ENCODE data around the gene VWA7. TPM values are rescaled to one million over a fixed set of nuclear protein-coding genes. Genes with fewer than 3 reads are reported as not detected.
A peak's percentile ranks its signal among the peaks of the same experiment; 100 is the strongest.
"Not testable (repeated sequence)": the region's sequence is repeated elsewhere in the genome, so short reads cannot be mapped to it uniquely, and the experiment has no call there.

The VWA7 gene, protein sequence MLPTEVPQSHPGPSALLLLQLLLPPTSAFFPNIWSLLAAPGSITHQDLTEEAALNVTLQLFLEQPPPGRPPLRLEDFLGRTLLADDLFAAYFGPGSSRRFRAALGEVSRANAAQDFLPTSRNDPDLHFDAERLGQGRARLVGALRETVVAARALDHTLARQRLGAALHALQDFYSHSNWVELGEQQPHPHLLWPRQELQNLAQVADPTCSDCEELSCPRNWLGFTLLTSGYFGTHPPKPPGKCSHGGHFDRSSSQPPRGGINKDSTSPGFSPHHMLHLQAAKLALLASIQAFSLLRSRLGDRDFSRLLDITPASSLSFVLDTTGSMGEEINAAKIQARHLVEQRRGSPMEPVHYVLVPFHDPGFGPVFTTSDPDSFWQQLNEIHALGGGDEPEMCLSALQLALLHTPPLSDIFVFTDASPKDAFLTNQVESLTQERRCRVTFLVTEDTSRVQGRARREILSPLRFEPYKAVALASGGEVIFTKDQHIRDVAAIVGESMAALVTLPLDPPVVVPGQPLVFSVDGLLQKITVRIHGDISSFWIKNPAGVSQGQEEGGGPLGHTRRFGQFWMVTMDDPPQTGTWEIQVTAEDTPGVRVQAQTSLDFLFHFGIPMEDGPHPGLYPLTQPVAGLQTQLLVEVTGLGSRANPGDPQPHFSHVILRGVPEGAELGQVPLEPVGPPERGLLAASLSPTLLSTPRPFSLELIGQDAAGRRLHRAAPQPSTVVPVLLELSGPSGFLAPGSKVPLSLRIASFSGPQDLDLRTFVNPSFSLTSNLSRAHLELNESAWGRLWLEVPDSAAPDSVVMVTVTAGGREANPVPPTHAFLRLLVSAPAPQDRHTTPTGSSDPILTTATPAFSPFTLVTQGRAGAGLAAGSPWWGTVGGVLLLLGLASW
- polyA plus RNA-seq (2013, experiment 1 of 2), result 0.58 TPM
- 0.53 TPM for polyA plus RNA-seq (2013, experiment 2 of 2)

DNA sequence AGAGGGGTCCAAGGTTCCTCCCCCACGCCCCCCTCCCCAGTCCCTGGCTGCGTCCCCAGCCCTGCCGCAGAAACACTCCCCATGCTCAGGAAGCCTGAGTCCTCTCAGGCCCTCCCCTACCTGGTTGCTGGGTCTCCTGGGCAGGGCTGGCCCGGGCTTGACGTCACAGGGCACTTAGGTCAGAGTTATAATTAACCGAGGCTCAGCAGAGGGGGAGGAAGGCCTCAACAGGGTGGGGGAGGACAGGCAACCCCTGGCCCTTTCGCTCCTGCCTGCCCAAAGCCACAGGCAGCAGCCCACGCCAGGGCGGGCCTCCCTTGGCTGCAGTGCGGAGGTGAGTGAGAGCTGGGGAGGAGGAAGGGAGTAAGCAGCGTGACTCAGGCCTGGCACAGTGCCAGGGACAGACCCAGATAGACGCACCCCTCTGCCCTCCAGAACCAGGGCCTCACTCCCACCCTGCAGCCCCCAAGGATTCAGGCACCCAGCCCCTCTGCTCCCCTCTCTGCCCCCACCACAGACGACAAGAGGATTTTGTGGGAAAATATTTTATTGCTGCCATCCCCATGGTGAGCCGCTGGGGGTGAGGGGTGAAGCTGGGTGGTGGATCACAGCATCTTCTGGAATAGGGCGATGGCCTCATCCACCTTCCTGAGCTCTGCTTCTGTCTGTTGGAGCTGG, at the start of gene VWA7:
Gene VWA7, minus strand, starts transcription at position 340 of the 678 bp plus-strand sequence. CDS start 549 bp downstream, outside the sequence.
- Histone ChIP-seq H4K5ac (ENCODE audit: low read length) (no peak within 1 kb of the TSS), H3K27me3 (ENCODE audit: insufficient read depth, low read length, poor library complexity) (no peaks in the 10 kb centered on the region), H3K9ac (ENCODE audit: low read length) (peak within 1 kb of the TSS; percentile 32), H3K4ac (ENCODE audit: low read depth, low read length) (no peak within 1 kb of the TSS), H3K27ac (ENCODE audit: low read depth, low read length) (no peak within 1 kb of the TSS), H3K4me1 (ENCODE audit: control insufficient read depth, low read depth, low read length) (no peaks in the 10 kb centered on the region), H3K18ac (ENCODE audit: low read length) (no peak within 1 kb of the TSS), H2BK15ac (replicated peaks; ENCODE audit: low read depth) (no peak within 1 kb of the TSS), H3K56ac (ENCODE audit: low read length) (peak within 1 kb of the TSS; percentile 60), H3K23ac (ENCODE audit: low read length) (no peak within 1 kb of the TSS), H2BK5ac (ENCODE audit: low read length) (no peak within 1 kb of the TSS), H4K8ac (ENCODE audit: low read depth, low read length) (no peak within 1 kb of the TSS), H3K4me3 (ENCODE audit: low read length) (no peak within 1 kb of the TSS), H2BK120ac (ENCODE audit: low read depth, low read length) (no peak within 1 kb of the TSS), H3K79me1 (ENCODE audit: low read length) (no peaks in the 10 kb centered on the region), H3K79me2 (ENCODE audit: control insufficient read depth, insufficient read depth, low read length) (no peaks in the 10 kb centered on the region), H2AK5ac (ENCODE audit: low read length) (no peak within 1 kb of the TSS), H3K36me3 (ENCODE audit: control insufficient read depth, insufficient read depth, low read length) (peaks cover 10% of the 10 kb centered on the region), H3K4me2 (ENCODE audit: low read length) (no peak within 1 kb of the TSS)
- WGBS (ENCODE audit: extremely low coverage, insufficient coverage, low lambda C conversion rate), result no CpG with 5 or more reads among the region's 15 CpGs
- DNase-seq, result peak; percentile 60

DNA sequence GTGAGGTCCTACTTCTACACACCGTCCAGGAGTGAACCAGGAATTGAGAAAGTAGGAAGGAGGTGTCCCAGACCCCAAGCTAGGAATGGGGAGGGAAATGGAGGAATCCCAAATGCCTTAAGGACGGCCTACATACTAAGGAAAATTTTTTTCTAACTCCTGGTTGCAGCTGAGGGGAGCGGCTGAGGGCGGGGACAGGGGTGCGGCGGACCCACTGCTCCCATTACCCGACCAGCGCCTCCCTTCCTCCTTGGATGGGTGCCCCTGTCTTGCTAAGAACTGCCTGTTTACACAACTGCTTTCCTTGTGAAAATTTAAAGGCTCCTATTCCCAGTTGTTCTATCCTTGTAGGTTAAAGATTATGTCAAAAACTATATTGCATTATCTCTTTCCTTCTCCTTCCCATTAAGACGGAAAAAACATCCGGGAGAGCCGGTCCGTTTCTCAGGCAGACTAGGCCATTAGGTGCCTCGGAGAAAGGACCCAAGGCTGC, 49.7 kb upstream of the VWA7 start:
- no peak overlapping the region for H3K4ac ChIP-seq (ENCODE audit: low read depth, low read length)
- H3K79me1 ChIP-seq (ENCODE audit: low read length), result peaks cover 2% of the 10 kb centered on the region
- H3K18ac ChIP-seq (ENCODE audit: low read length), result peak overlapping the region; percentile 42
- H3K4me1 ChIP-seq (ENCODE audit: control insufficient read depth, low read depth, low read length), result peaks cover 7% of the 10 kb centered on the region
- no peak for DNase-seq
- no peaks in the 10 kb centered on the region for H3K27me3 ChIP-seq (ENCODE audit: insufficient read depth, low read length, poor library complexity)
- H2BK5ac ChIP-seq (ENCODE audit: low read length), result peak overlapping the region; percentile 77
- H4K5ac ChIP-seq (ENCODE audit: low read length), result peak overlapping the region; percentile 47
- no CpG with 5 or more reads among the region's 13 CpGs for WGBS (ENCODE audit: extremely low coverage, insufficient coverage, low lambda C conversion rate)
- peak overlapping the region; percentile 90 for H2AK5ac ChIP-seq (ENCODE audit: low read length)
- H3K36me3 ChIP-seq (ENCODE audit: control insufficient read depth, insufficient read depth, low read length), result no peaks in the 10 kb centered on the region
- H3K4me3 ChIP-seq (ENCODE audit: low read length), result no peak overlapping the region
- H3K27ac ChIP-seq (ENCODE audit: low read depth, low read length), result peak overlapping the region; percentile 84
- no peak overlapping the region for H2BK15ac ChIP-seq (replicated peaks; ENCODE audit: low read depth)
- H3K23ac ChIP-seq (ENCODE audit: low read length), result no peak overlapping the region
- H3K9ac ChIP-seq (ENCODE audit: low read length), result peak overlapping the region; percentile 85
- no peak overlapping the region for H4K8ac ChIP-seq (ENCODE audit: low read depth, low read length)
- no peak overlapping the region for H2BK120ac ChIP-seq (ENCODE audit: low read depth, low read length)
- H3K56ac ChIP-seq (ENCODE audit: low read length), result peak overlapping the region; percentile 76
- peaks cover 12% of the 10 kb centered on the region for H3K79me2 ChIP-seq (ENCODE audit: control insufficient read depth, insufficient read depth, low read length)
- H3K4me2 ChIP-seq (ENCODE audit: low read length), result peak overlapping the region; percentile 64

DNA sequence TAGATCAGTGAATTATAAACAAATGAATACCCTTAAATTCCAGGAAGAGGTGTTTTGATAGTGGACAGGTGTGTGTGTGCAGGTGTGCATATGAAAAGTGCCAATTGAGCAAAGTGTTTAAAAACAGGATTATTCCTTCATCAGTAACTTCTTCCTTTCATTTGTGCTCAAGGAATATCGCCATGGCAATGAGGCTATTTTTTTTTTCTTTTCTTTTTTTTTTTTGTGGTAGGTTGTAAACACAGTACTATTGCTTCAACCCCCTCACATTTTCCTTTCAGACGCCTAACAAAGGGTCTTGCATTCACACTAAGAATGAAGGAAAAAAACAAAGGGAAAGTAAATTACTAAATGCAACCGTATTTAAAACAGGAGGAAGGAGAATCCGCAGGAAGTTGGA, 48.4 kb upstream of the VWA7 start:
- Histone ChIP-seq H3K4me2 (ENCODE audit: low read length) (no peak overlapping the region), H2BK5ac (ENCODE audit: low read length) (no peak overlapping the region), H3K4me3 (ENCODE audit: low read length) (no peak overlapping the region), H3K4ac (ENCODE audit: low read depth, low read length) (no peak overlapping the region), H2BK120ac (ENCODE audit: low read depth, low read length) (no peak overlapping the region), H3K56ac (ENCODE audit: low read length) (no peak overlapping the region), H2BK15ac (replicated peaks; ENCODE audit: low read depth) (no peak overlapping the region), H4K5ac (ENCODE audit: low read length) (no peak overlapping the region), H3K27ac (ENCODE audit: low read depth, low read length) (no peak overlapping the region), H3K4me1 (ENCODE audit: control insufficient read depth, low read depth, low read length) (peaks cover 7% of the 10 kb centered on the region), H3K79me2 (ENCODE audit: control insufficient read depth, insufficient read depth, low read length) (peaks cover 7% of the 10 kb centered on the region), H4K8ac (ENCODE audit: low read depth, low read length) (no peak overlapping the region), H3K18ac (ENCODE audit: low read length) (no peak overlapping the region), H3K23ac (ENCODE audit: low read length) (no peak overlapping the region), H2AK5ac (ENCODE audit: low read length) (no peak overlapping the region), H3K27me3 (ENCODE audit: insufficient read depth, low read length, poor library complexity) (no peaks in the 10 kb centered on the region), H3K79me1 (ENCODE audit: low read length) (no peaks in the 10 kb centered on the region), H3K9ac (ENCODE audit: low read length) (no peak overlapping the region), H3K36me3 (ENCODE audit: control insufficient read depth, insufficient read depth, low read length) (no peaks in the 10 kb centered on the region)
- WGBS (ENCODE audit: extremely low coverage, insufficient coverage, low lambda C conversion rate), result no CpG with 5 or more reads among the region's 4 CpGs
- no peak for DNase-seq

DNA sequence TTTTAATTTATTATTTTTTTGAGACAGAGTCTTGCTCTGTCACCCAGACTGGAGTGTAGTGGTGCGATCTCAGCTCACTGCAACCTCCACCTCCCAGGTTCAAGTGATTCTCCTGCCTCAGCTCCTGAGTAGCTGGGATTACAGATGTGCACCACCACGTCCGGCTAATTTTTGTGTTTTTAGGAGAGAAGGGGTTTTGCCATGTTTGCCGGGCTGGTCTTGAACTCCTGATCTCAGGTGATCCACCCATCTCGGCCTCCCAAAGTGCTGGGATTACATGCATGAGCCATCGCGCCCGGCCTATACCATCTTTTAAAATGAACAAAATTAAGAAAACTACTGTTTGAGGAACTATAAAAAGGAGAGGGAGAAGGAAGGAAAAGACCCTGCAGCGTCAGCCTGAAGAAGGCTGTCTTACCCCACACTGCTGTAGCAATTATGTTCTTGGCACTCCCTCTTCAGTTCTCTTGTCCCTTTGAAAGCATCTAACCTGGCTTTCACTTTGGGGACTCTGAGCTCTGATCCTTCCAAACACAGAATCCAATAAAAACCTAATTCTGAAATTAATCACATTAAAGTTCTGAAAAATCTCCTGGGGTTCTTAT, 46.6 kb upstream of the VWA7 start:
- not testable (repeated sequence) for H3K4me3 ChIP-seq (ENCODE audit: low read length); H3K18ac ChIP-seq (ENCODE audit: low read length); H3K9ac ChIP-seq (ENCODE audit: low read length); DNase-seq; H3K56ac ChIP-seq (ENCODE audit: low read length); H3K27ac ChIP-seq (ENCODE audit: low read depth, low read length); H3K4me2 ChIP-seq (ENCODE audit: low read length); H2BK5ac ChIP-seq (ENCODE audit: low read length); H3K4me1 ChIP-seq (ENCODE audit: control insufficient read depth, low read depth, low read length); H2BK15ac ChIP-seq (replicated peaks; ENCODE audit: low read depth); H2BK120ac ChIP-seq (ENCODE audit: low read depth, low read length); H4K8ac ChIP-seq (ENCODE audit: low read depth, low read length); H4K5ac ChIP-seq (ENCODE audit: low read length); H3K36me3 ChIP-seq (ENCODE audit: control insufficient read depth, insufficient read depth, low read length); H3K23ac ChIP-seq (ENCODE audit: low read length); H3K4ac ChIP-seq (ENCODE audit: low read depth, low read length); H3K79me2 ChIP-seq (ENCODE audit: control insufficient read depth, insufficient read depth, low read length); H3K27me3 ChIP-seq (ENCODE audit: insufficient read depth, low read length, poor library complexity); H2AK5ac ChIP-seq (ENCODE audit: low read length); H3K79me1 ChIP-seq (ENCODE audit: low read length)
- WGBS (ENCODE audit: extremely low coverage, insufficient coverage, low lambda C conversion rate), result no CpG with 5 or more reads among the region's 9 CpGs
